Measurements from ENCODE around the gene LKAAEAR1.

Gene LKAAEAR1

GRCh38 chr20:64036346-64037198 lies 47.6 kb downstream of the LKAAEAR1 start:
- DNase-seq (ENCODE audit: low read depth): no peak

GRCh38 chr20:64035933-64036345 lies 48.3 kb downstream of the LKAAEAR1 start, which contains the start of gene C20orf204:
Gene C20orf204, plus strand, starts transcription at chr20:64036182. Its CDS starts 142 bp downstream, at chr20:64036324.
- DNase-seq (ENCODE audit: low read depth): no peak

DNA sequence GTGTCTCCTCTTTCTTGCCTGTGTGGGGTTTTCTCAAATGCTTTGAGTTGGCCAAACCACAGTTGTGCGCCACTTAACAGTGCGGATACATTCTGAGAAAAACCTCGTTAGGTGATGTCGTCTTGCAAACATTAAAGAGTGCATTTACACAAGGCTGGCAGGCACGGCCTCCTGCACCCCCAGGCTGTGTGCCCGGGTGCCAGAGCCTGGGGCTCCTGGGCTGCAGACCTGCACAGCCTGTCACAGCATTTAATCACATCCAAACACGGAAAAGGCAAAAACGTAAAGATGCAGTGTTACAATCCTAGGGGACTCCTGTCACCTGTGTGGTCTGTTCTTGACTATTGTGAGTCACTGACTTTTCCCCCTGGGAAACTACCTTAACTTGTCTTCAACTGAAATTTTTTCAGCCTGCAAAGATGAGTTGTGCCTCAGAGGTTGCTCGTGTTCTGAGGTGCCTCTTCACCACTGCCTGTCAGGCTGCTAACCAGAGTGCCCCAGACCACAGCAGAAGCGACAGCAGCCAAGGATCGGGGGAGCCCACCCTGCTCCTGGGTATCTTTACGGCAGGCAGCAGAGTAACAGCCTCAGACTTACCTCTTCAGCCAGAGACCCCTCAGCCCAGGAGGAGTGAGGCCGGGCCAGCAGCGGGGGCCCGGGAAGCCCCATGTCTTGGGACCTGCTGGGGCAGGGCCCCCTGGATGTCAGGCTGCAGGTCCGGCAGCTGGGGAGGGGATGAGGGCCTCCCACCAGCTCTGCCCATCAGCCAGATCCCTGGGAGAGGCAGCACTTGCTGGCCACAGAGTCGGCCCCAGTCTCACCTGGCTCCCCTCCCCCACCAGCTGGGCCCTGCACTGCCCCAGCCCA lies 48.9 kb downstream of the LKAAEAR1 start:
- DNase-seq (ENCODE audit: low read depth): peak; percentile 24

DNA sequence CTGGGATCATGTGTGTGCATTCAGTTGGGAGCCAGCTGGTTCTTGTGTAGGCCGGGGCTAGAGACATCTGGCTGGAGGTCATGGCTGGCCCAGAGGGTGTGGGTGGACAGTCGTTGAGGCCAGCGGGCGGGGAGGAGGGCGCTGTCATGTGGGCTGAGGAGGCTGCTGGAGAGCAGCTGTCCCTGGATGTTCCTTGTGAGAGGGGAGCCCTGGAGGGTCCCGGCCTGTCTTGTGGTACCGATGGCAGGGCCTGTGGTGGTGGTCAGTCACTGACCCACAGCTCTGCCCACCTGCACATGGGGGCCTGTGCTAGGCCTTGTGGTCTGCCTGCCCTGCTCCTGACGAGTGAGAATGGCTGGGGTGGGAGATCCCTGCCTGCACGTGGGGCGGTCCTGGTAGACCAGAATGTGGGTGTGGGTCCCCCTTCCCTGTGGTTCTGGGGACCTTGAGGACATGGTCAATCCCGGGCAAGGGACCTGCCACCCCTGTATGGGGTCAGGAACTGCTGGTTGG lies 50.2 kb downstream of the LKAAEAR1 start:
- no peak for DNase-seq (ENCODE audit: low read depth)

All from activated gamma-delta T cell treated with anti-CD3 and anti-CD28 coated beads, Interleukin-2, amount 50 U/mL, for 16 hours (primary cell).